H1 (cell line): ENCODE measurements around the gene SIRT6. TPM values are rescaled to one million over a fixed set of nuclear protein-coding genes. Genes with fewer than 3 reads are reported as not detected.
A peak's percentile ranks its signal among the peaks of the same experiment; 100 is the strongest.

Experiments used
- CTCF ChIA-PET: fragments of 300-600 bp; sonication (Branson Sonifier 250); formaldehyde crosslinking; loops from one replicate; lab custom pipeline; 2021; ENCODE audit not compliant: partially characterized antibody; lab: Charles Lee
- POLR2A ChIA-PET: fragments of 300-600 bp; sonication (Branson Sonifier 250); formaldehyde crosslinking; loops from one replicate; lab custom pipeline; 2021; ENCODE audit warnings: inconsistent platforms; ENCODE audit not compliant: partially characterized antibody; lab: Charles Lee
- DNase-seq, 2 experiments: peaks; one replicate each; pipeline versions ENCODE4 v3.0.0 to v3.0.0-alpha.2; 2010 to 2022; ENCODE audit warnings: low spot score in 2 of 2, low read depth in 1 of 2, mixed read lengths in 1 of 2
- FAIRE-seq: peaks from 2 replicates; lab custom pipeline; 2011; peaks lifted over from hg19 to GRCh38; lab: Jason Lieb, UNC
- H2AFZ ChIP-seq: 2 replicates; pipeline ENCODE4 v1.8.1; 2012; ENCODE audit warnings: low read length, inconsistent platforms
- H2AK5ac ChIP-seq: 2 replicates; pipeline ENCODE4 v1.6.1; 2013; ENCODE audit warnings: low read depth, low read length
- H2BK120ac ChIP-seq: replicated peaks from 2 replicates; pipeline ENCODE3; 2013; ENCODE audit warnings: low read depth, low read length, inconsistent platforms
- H2BK12ac ChIP-seq: 2 replicates; pipeline ENCODE4 v1.6.1; 2013; ENCODE audit warnings: low read depth, low read length
- H2BK15ac ChIP-seq: 2 replicates; pipeline ENCODE4 v1.6.1; 2013; ENCODE audit warnings: low read length
- H2BK20ac ChIP-seq: 2 replicates; pipeline ENCODE4 v1.6.1; 2013; ENCODE audit warnings: low read length
- H2BK5ac ChIP-seq: 2 replicates; pipeline ENCODE4 v1.6.1; 2013; ENCODE audit warnings: low read depth, low read length
- H3K14ac ChIP-seq: 2 replicates; pipeline ENCODE4 v1.6.1; 2013; ENCODE audit warnings: inconsistent platforms; ENCODE audit not compliant: insufficient read length
- H3K18ac ChIP-seq: 2 replicates; pipeline ENCODE4 v1.6.1; 2013; ENCODE audit warnings: low read length; ENCODE audit errors: extremely low read depth
- H3K23ac ChIP-seq: 2 replicates; pipeline ENCODE4 v1.6.1; 2013; ENCODE audit warnings: inconsistent platforms; ENCODE audit not compliant: insufficient read length
- H3K23me2 ChIP-seq: 2 replicates; pipeline ENCODE4 v1.6.1; 2013; ENCODE audit warnings: low read depth, low read length
- H3K27ac ChIP-seq: 2 replicates; pipeline ENCODE4 v1.6.1; 2011; ENCODE audit warnings: low read depth, low read length, inconsistent platforms
- H3K27me3 ChIP-seq, 4 experiments: replicated peaks in 1 of 4; 1 replicate in 1 of 4; 2 replicates in 3 of 4; pipeline versions ENCODE4 v1.6.1 to v1.8.1; 2011 to 2013; ENCODE audit warnings: low read length in 3 of 4, mild to moderate bottlenecking in 3 of 4, inconsistent platforms in 2 of 4, mixed read lengths in 2 of 4, moderate library complexity in 1 of 4; ENCODE audit not compliant: control insufficient read depth in 3 of 4, insufficient read depth in 3 of 4; ENCODE audit errors: extremely low read depth in 1 of 4
- H3K36me3 ChIP-seq, 4 experiments: 2 replicates each; pipeline versions ENCODE4 v1.6.1 to v1.8.1; 2011 to 2013; ENCODE audit warnings: mild to moderate bottlenecking in 4 of 4, low read length in 3 of 4, moderate library complexity in 2 of 4, control low read depth in 1 of 4, inconsistent platforms in 1 of 4; ENCODE audit not compliant: insufficient read depth in 4 of 4, control insufficient read depth in 2 of 4
- H3K4ac ChIP-seq: replicated peaks from 2 replicates; pipeline ENCODE3; 2013; ENCODE audit warnings: low read length, low read depth, mixed read lengths, inconsistent platforms; ENCODE audit not compliant: insufficient read length
- H3K4me1 ChIP-seq, 4 experiments: replicated peaks in 1 of 4; 1 replicate in 1 of 4; 2 replicates in 3 of 4; pipeline versions ENCODE4 v1.6.1 to v1.8.1; 2011 to 2013; ENCODE audit warnings: low read length in 3 of 4, inconsistent platforms in 2 of 4, mixed read lengths in 1 of 4; ENCODE audit not compliant: insufficient read depth in 4 of 4, control insufficient read depth in 3 of 4
- H3K4me2 ChIP-seq, 2 experiments: 2 replicates each; pipeline versions ENCODE4 v1.6.1 to v1.8.1; 2011 to 2013; ENCODE audit warnings: low read depth in 2 of 2, low read length in 2 of 2, control low read depth in 1 of 2, inconsistent platforms in 1 of 2, mild to moderate bottlenecking in 1 of 2; ENCODE audit not compliant: insufficient read depth in 1 of 2
- H3K4me3 ChIP-seq, 4 experiments: fragments of 200-600, 300-600 bp in 1 of 4; sonication (generic), shearing (Covaris generic), sonication (Bioruptor Twin) in 1 of 4; 2 replicates each; pipeline versions ENCODE4 v1.5.1 to v1.8.1; 2011 to 2016; ENCODE audit warnings: low read length in 4 of 4, low read depth in 3 of 4, control low read depth in 2 of 4, inconsistent platforms in 2 of 4, mild to moderate bottlenecking in 2 of 4, mixed read lengths in 1 of 4, moderate library complexity in 1 of 4; ENCODE audit not compliant: insufficient read depth in 2 of 4; ENCODE audit errors: extremely low read depth in 1 of 4
- H3K56ac ChIP-seq: replicated peaks from 2 replicates; pipeline ENCODE3; 2013; ENCODE audit warnings: low read depth, mild to moderate bottlenecking, mixed read lengths, low read length, inconsistent platforms; ENCODE audit not compliant: insufficient read length
- H3K79me1 ChIP-seq: 2 replicates; pipeline ENCODE4 v1.6.1; 2013; ENCODE audit warnings: low read depth, low read length, control low read depth
- H3K79me2 ChIP-seq, 2 experiments: 2 replicates each; pipeline versions ENCODE4 v1.6.1 to v1.8.1; 2012 to 2013; ENCODE audit warnings: low read length in 2 of 2, mild to moderate bottlenecking in 2 of 2, inconsistent platforms in 1 of 2; ENCODE audit not compliant: insufficient read depth in 2 of 2, control insufficient read depth in 1 of 2
- H3K9ac ChIP-seq, 4 experiments: replicated peaks in 1 of 4; 1 replicate in 1 of 4; 2 replicates in 3 of 4; pipeline versions ENCODE4 v1.6.1 to v1.8.1; 2011 to 2013; ENCODE audit warnings: low read depth in 3 of 4, low read length in 3 of 4, control low read depth in 2 of 4, mild to moderate bottlenecking in 2 of 4, moderate library complexity in 2 of 4, inconsistent platforms in 1 of 4; ENCODE audit errors: extremely low read depth in 1 of 4
- H3K9me3 ChIP-seq, 2 experiments: 2 replicates each; pipeline versions ENCODE4 v1.6.1 to v1.8.1; 2012 to 2013; ENCODE audit warnings: mild to moderate bottlenecking in 2 of 2, moderate library complexity in 2 of 2, control low read depth in 1 of 2, inconsistent platforms in 1 of 2, low read depth in 1 of 2, low read length in 1 of 2, mixed read lengths in 1 of 2; ENCODE audit not compliant: insufficient read depth in 2 of 2
- H4K20me1 ChIP-seq, 2 experiments: replicated peaks in 1 of 2; 2 replicates each; pipeline versions ENCODE3 to v1.8.1; 2011 to 2013; ENCODE audit warnings: inconsistent platforms in 2 of 2, low read length in 2 of 2, mild to moderate bottlenecking in 1 of 2; ENCODE audit not compliant: insufficient read depth in 2 of 2, control insufficient read depth in 1 of 2
- H4K5ac ChIP-seq: 2 replicates; pipeline ENCODE4 v1.6.1; 2013; ENCODE audit warnings: low read length, low read depth, mixed read lengths, inconsistent platforms; ENCODE audit not compliant: insufficient read length
- H4K8ac ChIP-seq: 2 replicates; pipeline ENCODE4 v1.8.0; 2013; ENCODE audit warnings: mild to moderate bottlenecking, moderate library complexity, low read length, inconsistent platforms; ENCODE audit not compliant: insufficient read depth; ENCODE audit errors: extremely low read depth
- H4K91ac ChIP-seq: replicated peaks from 2 replicates; pipeline ENCODE3; 2013; ENCODE audit warnings: low read length, mixed read lengths, inconsistent platforms; ENCODE audit not compliant: insufficient read length
- BACH1 ChIP-seq: IDR thresholded peaks from 2 replicates; pipeline ENCODE4 v1.6.1; 2012; ENCODE audit warnings: low read length, improper control_type of control experiment
- POLR2A ChIP-seq, 2 experiments: IDR thresholded peaks; 1 replicate in 1 of 2; 2 replicates in 1 of 2; pipeline ENCODE4 v1.6.1; 2011; ENCODE audit warnings: low read depth in 2 of 2, low read length in 2 of 2, mild to moderate bottlenecking in 2 of 2; ENCODE audit errors: control extremely low read depth in 1 of 2
- RXRA ChIP-seq: IDR thresholded peaks from 2 replicates; pipeline ENCODE4 v1.6.1; 2011; ENCODE audit warnings: low read depth, mild to moderate bottlenecking, low read length, moderate library complexity; ENCODE audit not compliant: insufficient read depth
- SAP30 ChIP-seq: fragments of 300-600 bp; sonication (generic); IDR thresholded peaks from 2 replicates; pipeline ENCODE4 v1.7.1; 2012; ENCODE audit warnings: low read length, moderate library complexity, mild to moderate bottlenecking, inconsistent platforms; ENCODE audit not compliant: insufficient read depth, insufficient replicate concordance
- SIRT6 ChIP-seq: IDR thresholded peaks from one replicate; pipeline ENCODE4 v1.7.1; 2012; ENCODE audit warnings: low read length, inconsistent platforms
- SUZ12 ChIP-seq: fragments of 200-600 bp; sonication (generic); IDR thresholded peaks from 2 replicates; pipeline ENCODE4 v1.6.1; 2012; ENCODE audit warnings: mild to moderate bottlenecking, inconsistent platforms, low read length, moderate library complexity, mixed read lengths
- TEAD4 ChIP-seq: IDR thresholded peaks from 2 replicates; pipeline ENCODE4 v1.6.1; 2012; ENCODE audit warnings: low read depth, low read length, inconsistent platforms, mixed read lengths
- YY1 ChIP-seq: IDR thresholded peaks from 2 replicates; pipeline ENCODE4 v1.6.1; 2011; ENCODE audit warnings: low read depth, mild to moderate bottlenecking, low read length
- WGBS, 2 experiments: shearing (Covaris generic) in 1 of 2; methylation state at CpG; one replicate each; pipeline versions ENCODE4 v1.1.6 to v1.1.7; 2013 to 2015; ENCODE audit warnings: low lambda C conversion rate in 2 of 2, mixed read lengths in 2 of 2, inconsistent platforms in 1 of 2, low coverage in 1 of 2, missing lambda C conversion rate in 1 of 2; ENCODE audit not compliant: insufficient replicate concordance in 2 of 2, insufficient coverage in 1 of 2, insufficient read length in 1 of 2; ENCODE audit errors: extremely low coverage in 1 of 2, missing lambda C conversion rate in 1 of 2; 5-methylcytosine and 5-hydroxymethylcytosine counted together
- polyA plus RNA-seq, 7 experiments: library from polyadenylated mRNA; depleted of rRNA in 3 of 7; stranded (reverse) in 5 of 7; unstranded in 2 of 7; fragments of >200 nt in 5 of 7; fragments of 200-250 nt in 2 of 7; gene quantifications; 1 replicate in 5 of 7; 2 replicates in 1 of 7; 4 replicates in 1 of 7; pipeline versions ENCODE4 v1.2.1 to v1.2.3, GENCODE V29; 2011 to 2013; ENCODE audit warnings: missing spikeins in 2 of 7, mixed read lengths in 2 of 7
- total RNA-seq: library from RNA; stranded (reverse); fragmentation: NEBNext Ultra II Directional; extraction: Animal tissue kit (Norgen Biotek cat#: 25700); gene quantifications from 2 replicates; pipeline ENCODE4 v1.2.1, GENCODE V29; 2021

Gene SIRT6
- total and polyA plus RNA-seq, 2 of the 8 experiments (the other 6 are each of a cell fraction or from before 2014, with no cell fraction given) = 25.2 to 27.0 TPM

GRCh38 chr19:4181053-4181508, 1.3 kb downstream of the SIRT6 start:
- Histone ChIP-seq H2BK5ac (no peak overlapping the region), H3K79me2 (no peaks in the 10 kb centered on the region; a peak in 1 of 4 replicates), H3K4ac (no peak overlapping the region), H3K79me1 (peaks cover 2% of the 10 kb centered on the region), H3K4me3 (no peak overlapping the region), H2BK20ac (no peak overlapping the region), H3K4me2 (peak overlapping the region; percentile 21 to 76; a peak in 2 of 4 replicates), H3K9ac (peak overlapping the region in 1 of 4 experiments; percentile 22; a peak in 2 of 7 replicates), H3K27me3 (no peaks in the 10 kb centered on the region), H3K23me2 (peaks cover 13% of the 10 kb centered on the region), H4K5ac (no peak overlapping the region), H3K23ac (no peak overlapping the region), H3K4me1 (peaks cover 0 to 3% (median under 1%) of the 10 kb centered on the region in 4 experiments; a peak in 2 of 7 replicates), H3K36me3 (no peaks in the 10 kb centered on the region; a peak in 2 of 8 replicates), H3K14ac (no peak overlapping the region), H4K91ac (no peak overlapping the region), H3K9me3 (no peaks in the 10 kb centered on the region), H2BK15ac (no peak overlapping the region), H3K27ac (no peak overlapping the region), H2AK5ac (no peak overlapping the region), H4K20me1 (peaks cover 2 to 3% of the 10 kb centered on the region in 2 experiments), H2BK12ac (no peak overlapping the region), H3K18ac (no peak overlapping the region), H2AFZ (no peak overlapping the region), H2BK120ac (no peak overlapping the region), H3K56ac (no peak overlapping the region), H4K8ac (no peak overlapping the region)
- 87% methylated on average over 2 of the region's 2 CpGs; no CpG with 5 or more reads in 1 of the 2 experiments for WGBS, 2 experiments
- ChIA-PET POLR2A (no interaction called here), CTCF (no interaction called here)
- FAIRE-seq (no peak), DNase-seq (no peak)
- TF ChIP-seq SUZ12 (no peak), SAP30 (no peak), YY1 (no peak), BACH1 (no peak), TEAD4 (no peak), POLR2A (IDR thresholded peaks at IDR 0.05; ENCODE audit: control extremely low read depth in 1 of 2, low read depth in 2 of 2, low read length in 2 of 2) (no peak), RXRA (no peak), SIRT6 (no peak)
